Measurements from ENCODE around the gene USP9X.

GRCh38 chrX:41200785-41201184 lies 115.5 kb downstream of the USP9X start:
- no peak for TF ChIP-seq CTCF (conservative IDR thresholded peaks at IDR 0.05; ENCODE audit: low read length)
- TF ChIP-seq EZH2phosphoT487 (IDR thresholded peaks at IDR 0.05; ENCODE audit: borderline replicate concordance), result no peak
